Skeletal muscle cell (primary cell): ENCODE measurements around the gene POFUT1.
"Not testable (repeated sequence)": the region's sequence is repeated elsewhere in the genome, so short reads cannot be mapped to it uniquely, and the experiment has no call there.

ENCODE experiments used
- DNase-seq: peaks from one replicate; pipeline ENCODE4 v3.0.0-alpha.2; 2010; ENCODE audit warnings: low read depth
- H3K4me3 ChIP-seq: 2 replicates; pipeline ENCODE4 v1.5.1; 2011; ENCODE audit warnings: low read depth, mild to moderate bottlenecking, control low read depth, low read length, moderate library complexity

Gene POFUT1

GRCh38 chr20:32207626-32208498 is at the start of gene POFUT1, which contains the start of gene PLAGL2:
POFUT1 (plus strand) TSS chr20:32207880; CDS start chr20:32207942, 62 bp downstream.
PLAGL2 (minus strand) TSS chr20:32207743; CDS start chr20:32202178, 5,565 bp downstream.
- peak; percentile 61 for DNase-seq
- H3K4me3 ChIP-seq: peak within 1 kb of the TSS; percentile 91

DNA sequence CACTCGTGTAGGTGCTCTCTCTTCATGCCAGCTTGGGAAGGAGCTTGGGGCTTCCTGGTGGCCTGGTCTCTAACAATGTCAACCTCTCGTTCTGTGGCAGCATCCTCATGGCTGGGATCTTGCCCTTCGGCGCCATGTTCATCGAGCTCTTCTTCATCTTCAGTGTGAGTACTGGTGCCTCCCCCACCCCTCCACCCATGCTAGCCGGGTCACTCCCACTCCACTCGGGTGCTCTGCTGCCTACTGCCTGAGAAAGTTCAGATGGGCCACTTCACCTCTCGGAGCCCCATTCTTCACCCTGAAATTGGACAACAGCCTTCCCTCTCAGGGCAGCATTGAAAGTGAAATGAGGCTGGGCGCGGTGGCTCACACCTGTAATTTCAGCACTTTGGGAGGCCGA is 49.3 kb upstream of the POFUT1 start:
- no peak for DNase-seq

DNA sequence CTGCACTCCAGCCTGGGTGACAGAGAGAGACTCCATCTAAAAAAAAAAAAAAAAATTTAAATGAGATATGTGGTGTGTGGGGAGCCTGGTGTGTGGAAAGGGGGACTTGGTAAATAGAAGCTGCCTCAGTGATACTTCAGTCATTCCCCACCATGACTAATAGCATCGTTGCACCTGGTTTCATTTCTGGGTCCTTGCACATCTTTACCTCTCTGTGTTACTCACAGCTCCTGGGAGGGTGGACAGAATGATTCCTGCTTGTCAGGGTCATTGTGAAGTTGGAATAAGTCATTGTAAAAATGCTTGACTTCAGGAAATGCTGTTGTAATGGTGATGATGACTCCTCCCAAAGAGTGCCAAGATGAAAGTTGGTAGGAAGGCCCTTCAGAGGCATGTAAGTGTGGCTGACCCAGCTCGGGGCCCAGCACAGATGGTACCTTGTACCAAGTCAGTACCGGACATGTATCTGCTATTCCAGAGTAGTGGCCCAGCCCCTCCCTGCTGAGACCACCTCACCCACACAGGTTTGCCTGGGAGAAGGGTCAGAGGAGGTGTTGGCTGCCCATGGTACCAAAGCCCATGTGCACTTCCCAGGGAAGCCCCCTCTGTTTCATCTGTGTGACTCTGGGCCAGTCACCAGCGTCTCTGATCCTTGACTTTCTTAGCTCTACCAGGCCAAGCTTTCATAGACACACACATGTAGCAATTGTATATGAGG is 48.6 kb upstream of the POFUT1 start:
- no peak for DNase-seq
- H3K4me3 ChIP-seq: no peak overlapping the region

More for the DNA sequence above, 49.3 kb upstream of the POFUT1 start:
- no peak overlapping the region for H3K4me3 ChIP-seq

GRCh38 chr20:32159766-32160221 is 47.9 kb upstream of the POFUT1 start:
- no peak overlapping the region for H3K4me3 ChIP-seq
- no peak for DNase-seq

DNA sequence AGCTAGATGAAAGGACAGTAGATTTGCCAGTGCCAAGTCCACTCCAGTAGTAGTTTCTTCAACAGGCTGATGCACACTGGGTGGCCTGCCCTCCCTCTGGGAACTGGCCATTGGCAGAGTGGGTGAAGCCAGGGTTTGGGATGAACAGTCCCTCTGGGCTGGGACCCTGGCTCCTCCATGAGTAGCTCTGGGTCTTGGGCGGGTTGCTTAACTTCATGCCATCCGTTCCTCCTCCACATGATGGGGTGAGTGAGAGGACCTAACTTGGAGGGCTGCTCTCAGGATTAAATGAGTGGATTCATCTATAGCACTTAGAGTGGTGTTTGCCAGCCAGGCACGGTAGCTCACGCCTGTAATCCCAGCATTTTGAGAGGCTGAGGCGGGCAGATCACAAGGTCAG is 47.3 kb upstream of the POFUT1 start:
- DNase-seq: no peak
- H3K4me3 ChIP-seq: no peak overlapping the region

- no peak overlapping the region for H3K4me3 ChIP-seq
- DNase-seq: no peak
Observed at GRCh38 chr20:32162351-32162750, 45.3 kb upstream of the POFUT1 start.

DNA sequence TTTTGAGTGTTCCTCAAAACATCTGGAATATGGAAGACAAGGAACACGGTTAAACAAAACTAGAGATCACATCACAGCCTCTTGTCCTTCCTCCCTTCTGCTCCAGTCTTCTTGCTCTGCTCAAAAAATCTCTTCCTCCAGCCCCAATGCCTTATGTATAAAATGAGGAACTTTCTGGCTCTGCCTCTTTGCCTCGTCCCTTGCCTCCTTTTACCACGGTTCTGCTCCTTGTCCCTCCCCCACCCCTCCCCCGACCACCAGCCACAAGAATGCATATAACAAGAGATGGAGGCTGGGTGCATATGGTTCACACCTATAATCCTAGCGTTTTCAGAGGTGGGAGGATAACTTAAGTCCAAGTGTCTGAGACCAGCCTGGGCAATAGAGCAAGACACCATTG is 43.7 kb upstream of the POFUT1 start:
- H3K4me3 ChIP-seq: no peak overlapping the region
- DNase-seq: no peak

DNA sequence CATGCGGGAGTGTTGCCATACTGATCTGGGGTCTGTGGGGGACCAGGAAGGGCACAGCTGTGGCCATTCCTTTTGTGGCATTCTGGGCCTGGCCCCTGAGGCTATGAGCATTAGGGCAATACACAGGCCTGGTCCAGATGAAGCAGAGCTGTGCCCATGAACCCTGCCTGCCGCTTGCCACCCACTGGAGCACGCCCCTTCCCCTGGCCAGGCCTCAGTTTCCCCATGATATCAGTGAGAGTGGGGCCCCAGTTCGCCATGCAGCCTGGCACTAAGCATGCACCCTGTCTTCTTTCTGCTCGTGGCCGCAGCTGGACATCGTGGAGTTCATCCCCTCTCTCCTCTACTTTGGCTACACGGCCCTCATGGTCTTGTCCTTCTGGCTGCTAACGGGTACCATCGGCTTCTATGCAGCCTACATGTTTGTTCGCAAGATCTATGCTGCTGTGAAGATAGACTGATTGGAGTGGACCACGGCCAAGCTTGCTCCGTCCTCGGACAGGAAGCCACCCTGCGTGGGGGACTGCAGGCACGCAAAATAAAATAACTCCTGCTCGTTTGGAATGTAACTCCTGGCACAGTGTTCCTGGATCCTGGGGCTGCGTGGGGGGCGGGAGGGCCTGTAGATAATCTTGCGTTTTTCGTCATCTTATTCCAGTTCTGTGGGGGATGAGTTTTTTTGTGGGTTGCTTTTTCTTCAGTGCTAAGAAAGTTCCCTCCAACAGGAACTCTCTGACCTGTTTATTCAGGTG is 42.5 kb upstream of the POFUT1 start:
- DNase-seq: no peak
- no peak overlapping the region for H3K4me3 ChIP-seq

DNA sequence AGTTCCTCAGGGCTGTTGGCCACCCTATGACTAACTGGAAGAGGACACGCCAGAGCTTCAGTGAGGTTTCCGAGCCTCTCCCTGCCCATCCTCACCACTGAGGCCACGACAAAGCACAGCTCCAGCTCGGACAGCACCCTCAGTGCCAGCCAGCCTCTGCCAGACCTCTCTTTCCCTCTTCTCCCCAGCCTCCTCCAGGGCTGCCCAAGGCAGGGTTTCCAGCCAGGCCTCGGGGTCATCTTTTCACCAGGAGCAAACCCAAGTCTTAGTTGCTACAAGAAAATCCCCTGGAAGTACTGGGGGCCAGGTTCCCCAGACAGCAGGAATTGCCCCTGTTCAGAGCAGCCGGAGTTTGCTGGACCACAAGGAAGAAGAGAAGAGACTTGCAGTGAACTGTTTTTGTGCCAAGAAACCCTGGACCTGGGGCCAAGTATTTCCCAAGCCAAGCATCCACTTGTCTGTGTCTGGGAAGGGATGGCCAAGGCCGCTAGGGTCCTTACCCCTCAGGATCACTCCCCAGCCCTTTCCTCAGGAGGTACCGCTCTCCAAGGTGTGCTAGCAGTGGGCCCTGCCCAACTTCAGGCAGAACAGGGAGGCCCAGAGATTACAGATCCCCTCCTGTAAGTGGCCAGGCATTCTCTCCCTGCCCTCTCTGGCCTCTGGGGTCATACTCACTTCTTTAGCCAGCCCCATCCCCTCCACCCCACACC is 41.7 kb upstream of the POFUT1 start:
- DNase-seq: no peak
- H3K4me3 ChIP-seq: no peak overlapping the region

GRCh38 chr20:32167552-32167951 is 40.1 kb upstream of the POFUT1 start:
- H3K4me3 ChIP-seq: no peak overlapping the region
- no peak for DNase-seq

GRCh38 chr20:32168184-32168910 is 39.3 kb upstream of the POFUT1 start:
- H3K4me3 ChIP-seq: no peak overlapping the region
- DNase-seq: no peak

DNA sequence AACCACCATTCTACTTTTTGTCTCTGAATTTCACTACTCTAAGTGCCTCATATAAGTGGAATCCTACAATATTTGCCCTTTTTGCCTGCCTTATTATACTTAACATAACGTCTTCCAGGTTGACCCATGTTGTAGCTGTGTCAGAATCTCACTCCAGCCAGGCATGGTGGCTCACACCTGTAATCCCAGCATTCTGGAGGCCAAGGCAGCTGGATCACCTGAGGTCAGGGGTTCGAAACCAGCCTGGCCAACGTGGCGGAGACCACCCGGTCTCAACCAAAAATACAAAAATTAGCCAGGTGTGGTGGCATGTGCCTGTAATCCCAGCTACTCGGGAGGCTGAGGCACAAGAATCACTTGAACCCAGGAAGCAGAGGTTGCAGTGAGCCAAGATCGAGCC is 30.0 kb upstream of the POFUT1 start:
- H3K4me3 ChIP-seq, DNase-seq: not testable (repeated sequence)

GRCh38 chr20:32179515-32179914 is 28.2 kb upstream of the POFUT1 start:
- no peak for DNase-seq
- no peak overlapping the region for H3K4me3 ChIP-seq

- H3K4me3 ChIP-seq: no peak overlapping the region
- DNase-seq: no peak
Observed at GRCh38 chr20:32179934-32180333, 27.7 kb upstream of the POFUT1 start.

- no peak for DNase-seq
- H3K4me3 ChIP-seq: no peak overlapping the region
Observed at GRCh38 chr20:32181606-32182005, 26.1 kb upstream of the POFUT1 start.

GRCh38 chr20:32183947-32184635 is 23.6 kb upstream of the POFUT1 start:
- H3K4me3 ChIP-seq: no peak overlapping the region
- no peak for DNase-seq

DNA sequence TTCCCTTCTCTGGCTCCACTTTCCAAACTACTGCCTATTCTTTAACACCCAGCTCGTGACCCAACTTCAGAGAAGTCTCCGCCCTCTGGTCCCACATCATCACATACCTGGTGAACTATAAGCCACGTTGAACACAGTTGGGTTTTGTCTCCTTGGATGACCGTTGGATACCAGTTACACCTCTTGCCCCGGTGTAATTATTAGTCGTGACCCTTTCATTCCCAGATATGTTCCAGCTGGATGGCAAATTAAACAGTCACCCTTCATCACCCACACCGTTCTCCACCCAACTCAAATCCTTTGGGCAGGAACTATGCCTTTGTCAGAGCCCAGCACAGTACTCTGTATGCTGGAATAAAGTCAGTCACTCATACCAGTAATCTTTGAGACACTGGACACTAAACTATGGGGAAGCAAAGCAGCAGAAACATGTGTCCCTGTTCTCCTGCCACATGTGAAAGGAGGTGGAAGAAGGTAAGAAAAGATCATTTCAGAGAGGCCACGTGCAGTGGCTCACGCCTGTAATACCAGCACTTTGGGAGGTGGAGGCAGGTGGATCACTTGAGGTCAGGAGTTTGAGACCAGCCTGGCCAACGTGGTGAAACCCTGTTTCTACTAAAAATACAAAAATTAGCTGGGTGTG is 22.6 kb upstream of the POFUT1 start:
- DNase-seq: no peak
- no peak overlapping the region for H3K4me3 ChIP-seq

- no peak for DNase-seq
- H3K4me3 ChIP-seq: no peak overlapping the region
Observed at GRCh38 chr20:32186506-32186905, 21.2 kb upstream of the POFUT1 start.
